Ovary (tissue), 3 donors: Measurements from ENCODE around the gene GPC6.

Experiments
- CTCF ChIP-seq, 3 donors: fragments of 450-650 bp in 2 of 3; fragments of 200-600 bp in 1 of 3; IDR thresholded peaks; one replicate each; pipeline versions ENCODE4 v1.5.1 to v1.8.0; 2016 to 2022; ENCODE audit warnings: antibody characterized with exemption in 3 of 3, mild to moderate bottlenecking in 1 of 3
- EP300 ChIP-seq: sonication (generic); formaldehyde crosslinking; IDR thresholded peaks from one replicate; pipeline ENCODE4 v1.6.1; 2017; ENCODE audit warnings: antibody characterized with exemption
- POLR2A ChIP-seq: fragments of 450-650 bp; IDR thresholded peaks from one replicate; pipeline ENCODE4 v1.6.1; 2017; ENCODE audit warnings: antibody characterized with exemption, mild to moderate bottlenecking, moderate library complexity
- donor health status: DM: no; HTN: no; CAD: no.

- TF ChIP-seq CTCF (IDR thresholded peaks at IDR 0.05) = no peak
- TF ChIP-seq EP300 = no peak
- no peak for TF ChIP-seq POLR2A
Measured at GRCh38 chr13:93462151-93462550, 235.5 kb downstream of the GPC6 start.
